Neural progenitor cell (in vitro differentiated cells): ENCODE results near the gene FAM43A. TPM values are rescaled to one million over a fixed set of nuclear protein-coding genes. Genes with fewer than 3 reads are reported as not detected.
A peak's percentile ranks its signal among the peaks of the same experiment; 100 is the strongest.

Experiments
- DNase-seq: peaks from one replicate; pipeline ENCODE4 v3.0.0-alpha.2; 2016; ENCODE audit warnings: low spot score
- H2AFZ ChIP-seq: fragments of 200-600 bp; sonication (generic); replicated peaks from 2 replicates; pipeline ENCODE4 v1.6.1; 2016; ENCODE audit warnings: antibody characterized with exemption
- H3F3A ChIP-seq: fragments of 200-600 bp; sonication (generic); 2 replicates; pipeline ENCODE4 v1.6.1; 2016; ENCODE audit warnings: antibody characterized with exemption, low read depth
- H3K27ac ChIP-seq: fragments of 200-600 bp; sonication (generic); 2 replicates; pipeline ENCODE4 v1.5.1; 2016; ENCODE audit warnings: mild to moderate bottlenecking
- H3K27me3 ChIP-seq: fragments of 200-600 bp; sonication (generic); 2 replicates; pipeline ENCODE4 v1.6.1; 2016; ENCODE audit warnings: mild to moderate bottlenecking, moderate library complexity
- H3K36me3 ChIP-seq: fragments of 200-600 bp; sonication (generic); 2 replicates; pipeline ENCODE4 v1.5.1; 2016
- H3K4me1 ChIP-seq: fragments of 200-600 bp; sonication (generic); 2 replicates; pipeline ENCODE4 v1.6.1; 2016; ENCODE audit warnings: mixed run types
- H3K4me2 ChIP-seq: fragments of 200-600 bp; sonication (generic); 2 replicates; pipeline ENCODE4 v1.6.1; 2016
- H3K4me3 ChIP-seq: fragments of 200-600 bp; sonication (generic); 2 replicates; pipeline ENCODE4 v1.5.1; 2016
- H3K79me2 ChIP-seq: fragments of 200-600 bp; sonication (generic); 2 replicates; pipeline ENCODE4 v1.6.1; 2016; ENCODE audit warnings: low read depth
- H3K9ac ChIP-seq: fragments of 200-600 bp; sonication (generic); 2 replicates; pipeline ENCODE4 v1.6.1; 2016
- H3K9me3 ChIP-seq: fragments of 200-600 bp; sonication (generic); 2 replicates; pipeline ENCODE4 v1.5.1; 2016; ENCODE audit warnings: low read depth
- H4K20me1 ChIP-seq: fragments of 200-600 bp; sonication (generic); 2 replicates; pipeline ENCODE4 v1.6.1; 2016; ENCODE audit warnings: low read depth
- H3K27ac Mint-ChIP-seq: 3 replicates; pipeline ENCODE4 v1.8.0; 2021; ENCODE audit warnings: mixed read lengths
- H3K27me3 Mint-ChIP-seq: 2 replicates; pipeline ENCODE4 v1.8.0; 2022; ENCODE audit warnings: low read depth, mild to moderate bottlenecking, inconsistent platforms, moderate library complexity, mixed read lengths; ENCODE audit not compliant: insufficient read depth
- H3K36me3 Mint-ChIP-seq: 3 replicates; pipeline ENCODE4 v1.8.0; 2021; ENCODE audit warnings: mixed read lengths
- H3K4me1 Mint-ChIP-seq: 3 replicates; pipeline ENCODE4 v1.8.0; 2021; ENCODE audit warnings: mixed read lengths
- H3K4me3 Mint-ChIP-seq: 3 replicates; pipeline ENCODE4 v1.8.0; 2021; ENCODE audit warnings: mild to moderate bottlenecking, moderate library complexity, mixed read lengths
- H3K9me3 Mint-ChIP-seq: 3 replicates; pipeline ENCODE4 v1.8.0; 2020; ENCODE audit warnings: mixed read lengths
- CTCF ChIP-seq: fragments of 200-600 bp; sonication (generic); IDR thresholded peaks from 2 replicates; pipeline ENCODE4 v1.5.1; 2017; ENCODE audit warnings: antibody characterized with exemption, mild to moderate bottlenecking
- EZH2 ChIP-seq: fragments of 200-600 bp; sonication (generic); IDR thresholded peaks from 2 replicates; pipeline ENCODE4 v1.6.1; 2017; ENCODE audit warnings: antibody characterized with exemption, mild to moderate bottlenecking, moderate library complexity
- EZH2phosphoT487 ChIP-seq: fragments of 200-600 bp; sonication (generic); IDR thresholded peaks from 2 replicates; pipeline ENCODE4 v1.6.1; 2017; ENCODE audit warnings: antibody characterized with exemption
- total RNA-seq: library from RNA; depleted of rRNA; stranded (reverse); fragments of >200 nt; gene quantifications from 2 replicates; pipeline ENCODE4 v1.2.3, GENCODE V29; 2015; ENCODE audit warnings: low replicate concordance

The FAM43A gene
- total RNA-seq, 1 donor from 2014 or later: 0.80 TPM

- H3F3A ChIP-seq: no peaks in the 10 kb centered on the region
- Mint-ChIP-seq H3K9me3 (no peaks in the 10 kb centered on the region), H3K36me3 (no peaks in the 10 kb centered on the region), H3K4me3 (no peak overlapping the region), H3K4me1 (peaks cover 15% of the 10 kb centered on the region), H3K27ac (no peak overlapping the region), H3K27me3 (peaks cover 8% of the 10 kb centered on the region)
- H3K27ac ChIP-seq: no peak overlapping the region
- no peak overlapping the region for H3K4me2 ChIP-seq
- H3K9ac ChIP-seq: no peak overlapping the region
- no peaks in the 10 kb centered on the region for H3K27me3 ChIP-seq
- H2AFZ ChIP-seq: no peak overlapping the region
- no peaks in the 10 kb centered on the region for H3K9me3 ChIP-seq
- H4K20me1 ChIP-seq: no peaks in the 10 kb centered on the region
- peaks cover 8% of the 10 kb centered on the region for H3K4me1 ChIP-seq
- no peaks in the 10 kb centered on the region for H3K79me2 ChIP-seq
- no peak for DNase-seq
- H3K4me3 ChIP-seq: no peak overlapping the region
- no peak for TF ChIP-seq EZH2phosphoT487
- TF ChIP-seq CTCF: no peak
- TF ChIP-seq EZH2: no peak
- H3K36me3 ChIP-seq: no peaks in the 10 kb centered on the region
Observed at GRCh38 chr3:194723846-194724618, 38.3 kb downstream of the FAM43A start.

GRCh38 chr3:194725346-194725745 is 39.7 kb downstream of the FAM43A start:
- no peak overlapping the region for H3K9ac ChIP-seq
- Mint-ChIP-seq H3K4me3 (no peak overlapping the region), H3K36me3 (no peaks in the 10 kb centered on the region), H3K9me3 (no peaks in the 10 kb centered on the region), H3K27ac (no peak overlapping the region), H3K4me1 (peaks cover 27% of the 10 kb centered on the region), H3K27me3 (peaks cover 10% of the 10 kb centered on the region)
- H3K27ac ChIP-seq: no peak overlapping the region
- no peak for TF ChIP-seq EZH2
- no peak for TF ChIP-seq EZH2phosphoT487
- no peak for TF ChIP-seq CTCF
- no peaks in the 10 kb centered on the region for H4K20me1 ChIP-seq
- no peaks in the 10 kb centered on the region for H3F3A ChIP-seq
- H3K9me3 ChIP-seq: no peaks in the 10 kb centered on the region
- no peaks in the 10 kb centered on the region for H3K36me3 ChIP-seq
- no peaks in the 10 kb centered on the region for H3K27me3 ChIP-seq
- H3K4me3 ChIP-seq: no peak overlapping the region
- H3K4me2 ChIP-seq: no peak overlapping the region
- DNase-seq: no peak
- H3K79me2 ChIP-seq: no peaks in the 10 kb centered on the region
- no peak overlapping the region for H2AFZ ChIP-seq
- H3K4me1 ChIP-seq: peaks cover 20% of the 10 kb centered on the region

- Histone ChIP-seq H3F3A (peaks cover 4% of the 10 kb centered on the region), H3K9me3 (no peaks in the 10 kb centered on the region), H2AFZ (no peak overlapping the region), H4K20me1 (no peaks in the 10 kb centered on the region), H3K27me3 (no peaks in the 10 kb centered on the region), H3K4me2 (peak overlapping the region; percentile 0), H3K79me2 (no peaks in the 10 kb centered on the region), H3K4me3 (no peak overlapping the region), H3K27ac (no peak overlapping the region), H3K4me1 (peaks cover 25% of the 10 kb centered on the region), H3K36me3 (no peaks in the 10 kb centered on the region), H3K9ac (no peak overlapping the region)
- peaks cover 48% of the 10 kb centered on the region for H3K4me1 Mint-ChIP-seq
- H3K9me3 Mint-ChIP-seq: no peaks in the 10 kb centered on the region
- TF ChIP-seq EZH2: no peak
- no peak for TF ChIP-seq EZH2phosphoT487
- no peak for TF ChIP-seq CTCF
- H3K27me3 Mint-ChIP-seq: peaks cover 22% of the 10 kb centered on the region
- H3K36me3 Mint-ChIP-seq: no peaks in the 10 kb centered on the region
- H3K4me3 Mint-ChIP-seq: no peak overlapping the region
- DNase-seq: no peak
- H3K27ac Mint-ChIP-seq: no peak overlapping the region
Observed at GRCh38 chr3:194727435-194728128, 41.9 kb downstream of the FAM43A start.
